ENCODE measurements around the gene CDAN1. TPM values are rescaled to one million over a fixed set of nuclear protein-coding genes. Genes with fewer than 3 reads are reported as not detected.

The CDAN1 gene
- total RNA-seq, 1 donor from 2014 or later, result 36.4 TPM

DNA sequence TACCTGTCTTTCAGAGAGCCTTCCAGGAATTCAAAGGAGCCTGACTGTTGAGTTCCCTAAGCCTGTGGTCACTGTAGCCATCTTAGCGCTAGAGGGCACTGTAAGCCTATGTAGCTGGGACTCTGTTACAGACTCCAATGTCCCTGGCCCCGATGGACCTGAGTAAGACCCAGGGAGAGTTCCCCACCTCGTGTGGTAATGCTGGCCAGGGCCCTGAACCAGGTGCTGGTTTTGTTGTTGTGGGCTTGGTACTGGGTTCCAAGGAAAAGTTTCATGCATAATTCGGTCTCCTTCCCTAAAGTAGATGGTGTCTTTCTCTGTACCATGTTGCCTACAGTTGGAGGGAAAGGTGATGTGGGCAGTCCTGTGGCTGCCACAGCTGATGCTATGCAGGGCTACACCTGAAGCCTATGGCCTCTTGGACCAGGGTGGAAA is 32.4 kb downstream of the CDAN1 start:
- peaks cover 2% of the 10 kb centered on the region for H3K36me3 Mint-ChIP-seq (ENCODE audit: insufficient read depth)
- H3K9me3 Mint-ChIP-seq (ENCODE audit: low read depth), result peaks cover 8% of the 10 kb centered on the region
- no peak overlapping the region for H3K4me3 Mint-ChIP-seq (ENCODE audit: low read depth)
- H3K27me3 Mint-ChIP-seq, result no peaks in the 10 kb centered on the region
- peak; percentile 55 for DNase-seq (ENCODE audit: low spot score, unreplicated experiment)
- H3K4me1 Mint-ChIP-seq (ENCODE audit: low read depth), result no peaks in the 10 kb centered on the region
- H3K27ac Mint-ChIP-seq, result no peak overlapping the region
- TF ChIP-seq, protein P1, sequence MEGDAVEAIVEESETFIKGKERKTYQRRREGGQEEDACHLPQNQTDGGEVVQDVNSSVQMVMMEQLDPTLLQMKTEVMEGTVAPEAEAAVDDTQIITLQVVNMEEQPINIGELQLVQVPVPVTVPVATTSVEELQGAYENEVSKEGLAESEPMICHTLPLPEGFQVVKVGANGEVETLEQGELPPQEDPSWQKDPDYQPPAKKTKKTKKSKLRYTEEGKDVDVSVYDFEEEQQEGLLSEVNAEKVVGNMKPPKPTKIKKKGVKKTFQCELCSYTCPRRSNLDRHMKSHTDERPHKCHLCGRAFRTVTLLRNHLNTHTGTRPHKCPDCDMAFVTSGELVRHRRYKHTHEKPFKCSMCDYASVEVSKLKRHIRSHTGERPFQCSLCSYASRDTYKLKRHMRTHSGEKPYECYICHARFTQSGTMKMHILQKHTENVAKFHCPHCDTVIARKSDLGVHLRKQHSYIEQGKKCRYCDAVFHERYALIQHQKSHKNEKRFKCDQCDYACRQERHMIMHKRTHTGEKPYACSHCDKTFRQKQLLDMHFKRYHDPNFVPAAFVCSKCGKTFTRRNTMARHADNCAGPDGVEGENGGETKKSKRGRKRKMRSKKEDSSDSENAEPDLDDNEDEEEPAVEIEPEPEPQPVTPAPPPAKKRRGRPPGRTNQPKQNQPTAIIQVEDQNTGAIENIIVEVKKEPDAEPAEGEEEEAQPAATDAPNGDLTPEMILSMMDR (IDR thresholded peaks at IDR 0.05; ENCODE audit: unreplicated experiment), result peak; percentile 83

DNA sequence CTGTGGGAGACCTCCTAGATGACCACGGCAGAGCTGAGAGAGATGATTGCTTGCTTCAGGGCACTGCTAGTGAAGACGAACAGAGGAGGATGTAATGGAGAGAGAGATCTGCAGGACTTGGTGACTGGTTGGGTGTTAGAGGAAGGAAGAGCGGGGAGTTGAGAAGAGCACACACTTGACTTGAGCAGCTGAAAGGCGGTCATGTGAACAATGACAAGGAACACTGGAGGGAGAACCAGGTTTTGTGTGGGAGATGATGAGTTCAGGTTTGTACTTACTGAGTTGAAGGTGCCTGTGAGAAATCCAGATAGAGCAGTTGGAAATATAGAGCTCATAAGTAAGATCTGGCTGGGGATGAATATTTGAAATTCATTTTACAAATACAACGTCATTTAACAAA is 40.3 kb downstream of the CDAN1 start:
- TF ChIP-seq, protein P1 (IDR thresholded peaks at IDR 0.05; ENCODE audit: unreplicated experiment), result no peak
- DNase-seq (ENCODE audit: low spot score, unreplicated experiment), result no peak
- H3K4me3 Mint-ChIP-seq (ENCODE audit: low read depth), result no peak overlapping the region
- no peak overlapping the region for H3K27ac Mint-ChIP-seq
- H3K9me3 Mint-ChIP-seq (ENCODE audit: low read depth), result peaks cover 8% of the 10 kb centered on the region
- no peaks in the 10 kb centered on the region for H3K27me3 Mint-ChIP-seq
- peaks cover 2% of the 10 kb centered on the region for H3K36me3 Mint-ChIP-seq (ENCODE audit: insufficient read depth)
- no peaks in the 10 kb centered on the region for H3K4me1 Mint-ChIP-seq (ENCODE audit: low read depth)

DNA sequence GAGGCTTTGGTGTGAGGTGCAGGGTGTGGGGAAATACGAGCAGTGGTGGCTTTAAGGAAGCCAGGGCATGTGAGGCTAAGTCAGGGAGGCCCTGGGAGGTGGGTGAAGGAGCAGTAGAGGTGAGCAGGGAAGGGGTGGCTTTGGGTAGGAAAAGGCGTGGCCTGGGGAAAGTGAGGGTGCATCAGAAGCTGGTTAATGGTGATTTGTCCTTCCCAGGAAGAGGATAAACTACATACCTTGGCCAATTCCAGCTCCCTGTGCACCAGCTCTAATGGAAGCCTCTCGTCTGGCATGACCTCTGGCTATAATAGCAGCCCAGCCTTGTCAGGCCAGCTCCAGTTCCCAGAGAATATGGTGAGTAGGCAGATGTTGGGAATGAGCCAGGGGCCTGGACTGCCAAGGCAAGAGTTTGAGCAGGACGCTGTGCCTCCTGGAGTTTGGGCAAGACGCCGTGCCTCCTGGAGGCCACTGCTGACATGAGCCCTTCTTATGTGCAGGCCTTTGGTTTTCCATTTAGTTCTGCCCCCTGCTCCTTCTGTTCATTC is 41.3 kb downstream of the CDAN1 start:
- Mint-ChIP-seq H3K27me3 (no peaks in the 10 kb centered on the region), H3K4me3 (ENCODE audit: low read depth) (no peak overlapping the region), H3K36me3 (ENCODE audit: insufficient read depth) (peaks cover under 1% of the 10 kb centered on the region), H3K9me3 (ENCODE audit: low read depth) (peaks cover 2% of the 10 kb centered on the region), H3K4me1 (ENCODE audit: low read depth) (no peaks in the 10 kb centered on the region), H3K27ac (no peak overlapping the region)
- TF ChIP-seq, protein P1 (IDR thresholded peaks at IDR 0.05; ENCODE audit: unreplicated experiment), result no peak
- DNase-seq (ENCODE audit: low spot score, unreplicated experiment), result no peak

DNA sequence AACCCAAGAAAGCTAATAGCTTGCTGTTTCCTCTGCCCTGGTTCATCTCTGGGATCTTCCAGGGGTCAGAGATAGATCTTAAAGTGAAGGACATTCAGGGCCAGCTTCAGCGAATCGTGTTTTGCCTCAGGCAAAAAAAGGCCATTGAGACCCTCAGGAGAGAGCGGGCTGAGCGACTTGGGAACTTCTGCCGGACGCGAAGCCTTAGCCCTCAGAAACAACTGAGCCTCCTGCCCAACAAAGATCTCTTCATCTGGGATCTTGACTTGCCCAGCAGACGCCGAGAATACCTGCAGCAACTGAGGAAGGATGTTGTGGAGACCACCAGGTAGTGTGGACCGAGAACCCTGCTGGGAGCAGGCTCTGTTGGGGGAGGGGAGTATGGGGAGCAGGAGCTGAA is 42.5 kb downstream of the CDAN1 start:
- H3K36me3 Mint-ChIP-seq (ENCODE audit: insufficient read depth), result no peaks in the 10 kb centered on the region
- TF ChIP-seq, protein P1 (IDR thresholded peaks at IDR 0.05; ENCODE audit: unreplicated experiment), result no peak
- no peak overlapping the region for H3K4me3 Mint-ChIP-seq (ENCODE audit: low read depth)
- no peaks in the 10 kb centered on the region for H3K9me3 Mint-ChIP-seq (ENCODE audit: low read depth)
- no peak overlapping the region for H3K27ac Mint-ChIP-seq
- DNase-seq (ENCODE audit: low spot score, unreplicated experiment), result no peak
- no peaks in the 10 kb centered on the region for H3K27me3 Mint-ChIP-seq
- no peaks in the 10 kb centered on the region for H3K4me1 Mint-ChIP-seq (ENCODE audit: low read depth)

DNA sequence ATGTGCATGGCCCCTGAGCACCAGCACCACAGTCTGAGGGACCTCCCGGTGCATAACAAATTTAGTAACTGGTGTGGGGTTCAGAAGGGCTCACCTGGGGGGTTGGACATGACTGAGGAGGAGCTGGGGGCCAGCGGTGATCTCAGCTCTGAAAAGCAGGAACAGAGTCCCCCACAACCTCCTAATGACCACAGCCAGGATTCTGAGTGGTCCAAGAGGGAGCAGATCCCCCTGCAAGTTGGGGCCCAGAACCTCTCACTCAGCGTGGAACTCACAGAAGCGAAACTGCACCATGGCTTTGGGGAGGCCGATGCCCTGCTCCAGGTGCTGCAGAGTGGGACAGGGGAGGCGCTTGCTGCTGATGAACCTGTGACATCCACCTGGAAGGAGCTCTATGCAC is 43.0 kb downstream of the CDAN1 start:
- no peak overlapping the region for H3K27ac Mint-ChIP-seq
- TF ChIP-seq, protein P1 (IDR thresholded peaks at IDR 0.05; ENCODE audit: unreplicated experiment), result no peak
- no peaks in the 10 kb centered on the region for H3K9me3 Mint-ChIP-seq (ENCODE audit: low read depth)
- no peak for DNase-seq (ENCODE audit: low spot score, unreplicated experiment)
- no peaks in the 10 kb centered on the region for H3K36me3 Mint-ChIP-seq (ENCODE audit: insufficient read depth)
- no peaks in the 10 kb centered on the region for H3K4me1 Mint-ChIP-seq (ENCODE audit: low read depth)
- H3K4me3 Mint-ChIP-seq (ENCODE audit: low read depth), result no peak overlapping the region
- H3K27me3 Mint-ChIP-seq, result no peaks in the 10 kb centered on the region

All from progenitor cell of endocrine pancreas (in vitro differentiated cells).